Midbrain (tissue), 1 donor: Measurements from ENCODE around the gene BMP8B.
A peak's percentile ranks its signal among the peaks of the same experiment; 100 is the strongest.

ENCODE experiments used
- DNase-seq: peaks from one replicate; lab custom pipeline; 2025; lab: John Stamatoyannopoulos, UW

BMP8B gene

GRCh38 chr1:39758556-39759435 lies 29.9 kb downstream of the BMP8B start:
- no peak for DNase-seq

GRCh38 chr1:39757501-39757900 lies 31.2 kb downstream of the BMP8B start:
- no peak for DNase-seq

DNA sequence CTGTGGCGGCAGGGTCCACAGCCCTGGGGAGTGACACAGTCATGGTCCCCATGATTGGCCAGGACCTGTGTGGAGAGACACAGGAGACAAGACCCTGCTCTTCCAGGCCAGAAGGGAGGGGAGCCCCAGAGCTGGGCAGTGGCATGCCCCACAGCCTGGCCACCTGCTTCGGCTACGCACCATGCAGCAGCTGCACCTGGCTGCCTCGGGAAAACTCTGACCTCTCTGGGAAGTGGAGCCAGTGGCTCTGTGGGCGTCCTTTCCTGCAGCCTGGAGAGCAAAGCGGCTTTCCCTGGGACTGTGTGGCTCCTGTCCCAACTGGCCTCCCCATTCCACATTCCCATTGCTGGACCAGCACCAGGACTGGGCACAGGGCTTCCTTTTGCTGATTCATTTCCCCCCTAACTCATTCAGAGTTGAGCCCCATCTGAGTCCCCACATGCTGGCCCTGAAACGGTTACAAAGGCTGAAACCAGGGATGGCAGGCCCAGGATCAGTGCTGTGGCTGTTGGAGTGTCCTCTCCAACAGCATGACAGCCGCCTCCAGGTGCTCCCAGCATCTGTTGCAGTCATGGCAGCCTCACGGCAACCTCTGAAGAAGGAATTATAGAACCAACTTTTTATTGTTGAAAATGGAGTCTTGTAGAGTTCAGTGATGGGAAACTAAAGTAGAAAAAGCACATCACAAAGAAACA lies 32.6 kb downstream of the BMP8B start:
- no peak for DNase-seq

- DNase-seq, result no peak
These were observed 33.7 kb downstream of the BMP8B start for GRCh38 chr1:39754906-39755504.

DNA sequence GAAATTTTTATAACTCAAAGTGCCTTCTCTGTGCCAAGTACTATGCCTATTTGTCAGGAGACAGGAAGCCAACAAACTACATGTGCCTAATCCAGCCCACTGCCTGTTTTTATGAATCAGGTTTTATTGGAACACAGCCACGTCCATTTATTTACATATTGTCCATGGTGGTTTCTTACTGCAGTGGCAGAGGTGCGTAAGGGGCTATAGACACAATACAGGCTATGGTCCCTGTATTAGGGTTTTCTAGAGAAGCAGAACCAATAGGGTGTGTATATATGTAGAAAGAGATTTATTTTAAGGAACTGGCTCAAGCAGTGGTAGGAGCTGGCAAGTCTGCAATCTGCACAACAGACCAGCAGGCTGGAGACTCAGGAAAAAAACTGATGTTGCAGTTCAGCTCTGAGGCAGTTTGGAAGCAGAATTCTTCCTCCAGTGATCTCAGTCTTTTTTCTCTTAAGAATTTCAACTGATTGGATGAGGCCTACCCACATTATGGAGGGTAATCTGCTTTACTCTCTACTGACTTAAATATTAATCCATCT lies 34.6 kb downstream of the BMP8B start:
- DNase-seq, result no peak

- no peak for DNase-seq
These were observed 35.3 kb downstream of the BMP8B start for GRCh38 chr1:39753132-39754025.

DNA sequence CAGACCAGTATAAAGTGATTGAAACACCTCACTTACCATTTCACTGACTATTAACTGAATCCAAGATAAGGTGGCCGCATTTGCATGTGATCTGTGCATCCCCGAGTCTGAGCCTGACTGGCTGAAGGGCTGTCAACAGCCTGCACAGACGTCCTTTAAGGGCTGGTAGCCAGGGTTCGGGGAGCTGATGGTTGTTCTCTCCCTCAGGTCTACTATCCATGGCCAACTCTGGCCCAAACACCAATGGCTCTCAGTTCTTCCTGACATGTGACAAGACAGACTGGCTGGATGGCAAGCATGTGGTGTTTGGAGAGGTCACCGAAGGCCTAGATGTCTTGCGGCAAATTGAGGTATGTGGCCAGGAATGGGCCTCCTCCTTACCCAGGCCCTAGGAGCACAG lies 36.0 kb downstream of the BMP8B start:
- DNase-seq, result no peak

GRCh38 chr1:39751595-39751994 lies 37.1 kb downstream of the BMP8B start:
- DNase-seq, result no peak

DNA sequence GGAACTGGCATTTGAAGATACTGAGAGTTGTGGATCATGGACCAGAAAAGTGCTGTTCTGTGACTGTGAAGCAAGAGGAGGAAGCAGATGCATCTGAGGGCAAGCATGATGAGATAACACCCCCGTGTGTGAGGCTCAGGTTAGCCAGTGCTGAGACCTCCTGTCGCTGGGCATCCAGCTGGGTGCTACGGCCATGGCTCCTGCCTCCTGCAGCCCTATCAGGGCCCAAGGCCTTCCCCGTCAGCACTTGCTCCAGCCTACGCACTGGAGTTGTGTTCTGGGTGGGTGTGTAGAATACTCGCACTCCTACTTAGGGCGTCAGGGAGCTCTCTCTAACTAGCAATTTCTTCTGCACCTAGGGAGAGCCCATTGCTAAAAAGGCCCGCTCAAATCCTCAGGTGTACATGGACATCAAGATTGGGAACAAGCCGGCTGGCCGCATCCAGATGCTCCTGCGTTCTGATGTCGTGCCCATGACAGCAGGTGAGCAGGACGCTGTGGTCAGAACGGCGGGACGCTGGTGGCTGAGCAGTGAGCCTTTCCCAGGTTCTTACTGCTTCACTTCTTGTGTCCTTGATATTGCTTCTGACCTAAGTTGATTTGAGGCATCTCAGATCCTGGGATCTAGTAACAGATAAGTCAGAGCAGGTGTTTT lies 43.5 kb downstream of the BMP8B start:
- DNase-seq, result no peak

GRCh38 chr1:39738622-39739366 lies 49.9 kb downstream of the BMP8B start, which contains the start of gene PPIE:
Gene PPIE, plus strand, starts transcription at chr1:39738882. Its CDS starts 19 bp downstream, at chr1:39738901.
- DNase-seq, result peak; percentile 94

GRCh38 chr1:39737546-39738169 lies 51.0 kb downstream of the BMP8B start:
- no peak for DNase-seq

GRCh38 chr1:39735731-39736130 lies 52.9 kb downstream of the BMP8B start:
- DNase-seq, result no peak

DNA sequence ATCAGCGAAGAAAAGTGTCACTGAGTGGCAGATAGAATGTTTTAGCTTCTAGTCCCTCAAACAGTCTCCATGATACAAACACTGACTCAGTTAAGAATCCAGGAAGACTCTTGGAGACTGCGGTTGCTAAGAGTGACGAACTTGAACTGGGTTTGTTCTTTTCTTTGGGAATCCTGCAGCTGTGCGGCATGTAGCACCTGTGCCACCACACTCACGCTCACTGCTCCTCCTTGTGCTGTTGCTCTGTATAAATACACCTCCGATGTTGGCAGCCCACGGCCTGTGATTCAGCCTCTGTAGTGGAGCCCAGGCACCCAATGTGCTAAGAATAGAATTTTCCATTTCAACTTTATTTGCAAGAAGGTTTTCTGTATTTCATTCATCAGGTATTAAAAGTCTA lies 55.5 kb downstream of the BMP8B start:
- no peak for DNase-seq

- no peak for DNase-seq
These were observed 55.9 kb downstream of the BMP8B start for GRCh38 chr1:39732730-39733129.

GRCh38 chr1:39729842-39730241 lies 58.8 kb downstream of the BMP8B start:
- DNase-seq, result no peak

- peak; percentile 14 for DNase-seq
These were observed 59.6 kb downstream of the BMP8B start for GRCh38 chr1:39729030-39729429.

GRCh38 chr1:39727932-39728317 lies 60.7 kb downstream of the BMP8B start:
- no peak for DNase-seq

GRCh38 chr1:39727221-39727931 lies 61.3 kb downstream of the BMP8B start:
- no peak for DNase-seq

- no peak for DNase-seq
These were observed 62.1 kb downstream of the BMP8B start for GRCh38 chr1:39726600-39726999.
